Upper lobe of left lung (tissue), 4 donors: ENCODE results near the gene LMBR1.

Source experiments
- CTCF ChIP-seq, 6 experiments: fragments of 450-650 bp in 4 of 6; fragments of 200-600 bp in 2 of 6; sonication (generic) in 2 of 6; IDR thresholded peaks; one replicate each; pipeline ENCODE4 v1.5.1; 2016 to 2019; ENCODE audit warnings: antibody characterized with exemption in 6 of 6
- EP300 ChIP-seq, 4 donors: sonication (generic); formaldehyde crosslinking; IDR thresholded peaks; one replicate each; pipeline ENCODE4 v1.5.1; 2017; ENCODE audit warnings: antibody characterized with exemption in 4 of 4, control low read depth in 2 of 4
- POLR2A ChIP-seq, 4 donors: fragments of 450-650 bp; IDR thresholded peaks; one replicate each; pipeline ENCODE4 v1.5.1; 2016 to 2017; ENCODE audit warnings: antibody characterized with exemption in 4 of 4, mild to moderate bottlenecking in 2 of 4
- POLR2AphosphoS5 ChIP-seq, 2 donors: sonication (generic); formaldehyde crosslinking; IDR thresholded peaks; one replicate each; pipeline ENCODE4 v1.5.1; 2017; ENCODE audit warnings: antibody characterized with exemption in 2 of 2

- no peak for TF ChIP-seq CTCF (IDR thresholded peaks at IDR 0.05)
- no peak for TF ChIP-seq POLR2AphosphoS5 (IDR thresholded peaks at IDR 0.05)
- no peak for TF ChIP-seq EP300 (IDR thresholded peaks at IDR 0.05)
- no peak for TF ChIP-seq POLR2A (IDR thresholded peaks at IDR 0.05)
Measured at GRCh38 chr7:156941393-156942182, 48.6 kb upstream of the LMBR1 start.
